A549 (cell line): ENCODE results near the gene PAQR7. TPM values are rescaled to one million over a fixed set of nuclear protein-coding genes. Genes with fewer than 3 reads are reported as not detected.
A peak's percentile ranks its signal among the peaks of the same experiment; 100 is the strongest.

Source experiments
- ATAC-seq, 2 experiments: fragments of 200-7000 bp in 1 of 2; fragments of >200 bp in 1 of 2; cut with Nextera tagmentation in 1 of 2; cut with Tn5 transposase in 1 of 2; 3 replicates each; pipeline versions ENCODE4 v1.8.0 to v1.9.1; 2018 to 2020; ENCODE audit warnings: mild to moderate bottlenecking in 1 of 2, moderate library complexity in 1 of 2
- CTCF ChIA-PET: fragments of 300-600 bp; sonication (Branson Sonifier 250); formaldehyde crosslinking; extraction: SDS; loops from one replicate; lab custom pipeline; 2021; ENCODE audit warnings: antibody characterized with exemption, inconsistent platforms; lab: Yijun Ruan, JAX
- POLR2A ChIA-PET: fragments of 350-600 bp; formaldehyde crosslinking; extraction: SDS; loops from one replicate; lab custom pipeline; 2021; ENCODE audit warnings: antibody characterized with exemption, inconsistent platforms; lab: Yijun Ruan, JAX
- DNase-seq, 2 experiments: peaks; one replicate each; pipeline versions ENCODE4 v3.0.0 to v3.0.0-alpha.2; 2011 to 2016; ENCODE audit warnings: low read depth in 1 of 2, low spot score in 1 of 2
- FAIRE-seq: peaks from 2 replicates; lab custom pipeline; 2011; peaks lifted over from hg19 to GRCh38; lab: Jason Lieb, UNC
- H3K27ac ChIP-seq, 2 experiments: fragments of >200 bp; sonication (Bioruptor Twin); formaldehyde crosslinking; 3 replicates each; pipeline ENCODE4 v1.5.1; 2016 to 2017
- H3K4me1 ChIP-seq: fragments of >200 bp; sonication (Bioruptor Twin); formaldehyde crosslinking; 3 replicates; pipeline ENCODE4 v1.6.1; 2016
- H3K4me2 ChIP-seq: fragments of >200 bp; sonication (Bioruptor Twin); formaldehyde crosslinking; 3 replicates; pipeline ENCODE4 v1.6.1; 2016
- H3K4me3 ChIP-seq: fragments of >200 bp; sonication (Bioruptor Twin); formaldehyde crosslinking; 3 replicates; pipeline ENCODE4 v1.5.1; 2016
- H3K9me3 ChIP-seq: fragments of >200 bp; sonication (Bioruptor Twin); formaldehyde crosslinking; 3 replicates; pipeline ENCODE4 v1.6.1; 2016
- CEBPB ChIP-seq, 2 experiments: fragments of >200 bp in 1 of 2; sonication (Bioruptor Twin) in 1 of 2; formaldehyde crosslinking in 1 of 2; IDR thresholded peaks; 2 replicates each; pipeline ENCODE4 v1.6.1; 2012 to 2016
- EHF ChIP-seq: fragments of 250-450 bp; sonication (Bioruptor Pico); IDR thresholded peaks from 2 replicates; pipeline ENCODE4 v1.5.0; 2020; ENCODE audit warnings: mild to moderate bottlenecking
- HDAC2 ChIP-seq: fragments of 200-600 bp; sonication (generic); IDR thresholded peaks from 2 replicates; pipeline ENCODE4 v1.6.1; 2016
- HEYL ChIP-seq: fragments of 250-450 bp; sonication (Bioruptor Pico); IDR thresholded peaks from 2 replicates; pipeline ENCODE4 v1.8.0; 2021; ENCODE audit warnings: mild to moderate bottlenecking, moderate library complexity
- HOXB13 ChIP-seq: fragments of 250-450 bp; sonication (Bioruptor Pico); IDR thresholded peaks from 2 replicates; pipeline ENCODE4 v1.5.0; 2020; ENCODE audit warnings: low read depth, mild to moderate bottlenecking, moderate library complexity
- HOXB5 ChIP-seq: fragments of 250-450 bp; sonication (Bioruptor Pico); IDR thresholded peaks from 2 replicates; pipeline ENCODE4 v1.5.0; 2020; ENCODE audit warnings: mild to moderate bottlenecking, moderate library complexity
- JUNB ChIP-seq: fragments of >200 bp; sonication (Bioruptor Twin); formaldehyde crosslinking; IDR thresholded peaks from 2 replicates; pipeline ENCODE4 v1.6.1; 2016
- KDM5A ChIP-seq: fragments of 200-600 bp; sonication (generic); IDR thresholded peaks from 2 replicates; pipeline ENCODE4 v1.6.1; 2016; ENCODE audit warnings: antibody characterized with exemption, mild to moderate bottlenecking
- PBX3 ChIP-seq: IDR thresholded peaks from 2 replicates; pipeline ENCODE4 v1.6.1; 2012
- REST ChIP-seq: fragments of 200-600 bp; sonication (generic); IDR thresholded peaks from 2 replicates; pipeline ENCODE4 v1.6.1; 2016; ENCODE audit warnings: antibody characterized with exemption, mild to moderate bottlenecking, moderate library complexity
- RNF2 ChIP-seq: fragments of 200-600 bp; sonication (generic); IDR thresholded peaks from 2 replicates; pipeline ENCODE4 v1.6.1; 2016; ENCODE audit warnings: low read depth, mild to moderate bottlenecking, antibody characterized with exemption, moderate library complexity, borderline replicate concordance
- SREBF2 ChIP-seq: fragments of 450-650 bp; IDR thresholded peaks from 2 replicates; pipeline ENCODE4 v1.6.1; 2014; ENCODE audit warnings: mild to moderate bottlenecking, moderate library complexity
- TP53 ChIP-seq: fragments of 250-450 bp; sonication (Bioruptor Pico); IDR thresholded peaks from 2 replicates; pipeline ENCODE4 v1.5.0; 2021; ENCODE audit warnings: mild to moderate bottlenecking, moderate library complexity
- ZFP36 ChIP-seq: fragments of 450-650 bp; IDR thresholded peaks from 2 replicates; pipeline ENCODE4 v1.6.1; 2014; ENCODE audit warnings: borderline replicate concordance; ENCODE audit not compliant: partially characterized antibody
- WGBS: methylation state at CpG from one replicate; pipeline ENCODE4 v1.1.6; 2017; ENCODE audit errors: missing lambda C conversion rate; 5-methylcytosine and 5-hydroxymethylcytosine counted together
- polyA plus RNA-seq, 4 experiments: library from polyadenylated mRNA; depleted of rRNA in 3 of 4; stranded (reverse); fragments of >200 nt; fragmentation: RNase III in 1 of 4; extraction: RNeasy Plus Mini Kit Qiagen cat#74134 plus additional on column Dnase treatment in 1 of 4; gene quantifications; 2 replicates in 3 of 4; 3 replicates in 1 of 4; pipeline ENCODE4 v1.2.3, GENCODE V29; 2011 to 2017
- TF ChIP-seq, protein P1 (sequence below): fragments of 250-450 bp; sonication (Bioruptor Pico); IDR thresholded peaks from 2 replicates; pipeline ENCODE4 v1.5.0; 2021; ENCODE audit warnings: mild to moderate bottlenecking, moderate library complexity, borderline replicate concordance

The PAQR7 gene
- polyA plus RNA-seq, 2 of the 4 experiments (the other 2 are of a cell fraction), result 2.3 to 6.0 TPM

GRCh38 chr1:25870614-25871013 is 4.9 kb downstream of the PAQR7 start:
- Histone ChIP-seq H3K4me3 (no peak overlapping the region), H3K4me1 (peaks cover 64% of the 10 kb centered on the region)
- 88% methylated on average over 1 of the region's 1 CpG for WGBS
- no peak for DNase-seq
- CTCF ChIA-PET, result no interaction called here
- no peak for FAIRE-seq
- TF ChIP-seq HEYL (CRISPR knock-in tag) (no peak), HDAC2 (no peak), KDM5A (no peak), CEBPB (IDR thresholded peaks at IDR 0.05) (peak in 1 of 2 experiments; percentile 59; a peak in 2 of 4 replicates), ZFP36 (peak; percentile 3), PBX3 (no peak), JUNB (no peak), RNF2 (no peak), HOXB5 (CRISPR knock-in tag) (no peak), HOXB13 (CRISPR knock-in tag) (no peak), REST (no peak)
- TF ChIP-seq, protein P1, sequence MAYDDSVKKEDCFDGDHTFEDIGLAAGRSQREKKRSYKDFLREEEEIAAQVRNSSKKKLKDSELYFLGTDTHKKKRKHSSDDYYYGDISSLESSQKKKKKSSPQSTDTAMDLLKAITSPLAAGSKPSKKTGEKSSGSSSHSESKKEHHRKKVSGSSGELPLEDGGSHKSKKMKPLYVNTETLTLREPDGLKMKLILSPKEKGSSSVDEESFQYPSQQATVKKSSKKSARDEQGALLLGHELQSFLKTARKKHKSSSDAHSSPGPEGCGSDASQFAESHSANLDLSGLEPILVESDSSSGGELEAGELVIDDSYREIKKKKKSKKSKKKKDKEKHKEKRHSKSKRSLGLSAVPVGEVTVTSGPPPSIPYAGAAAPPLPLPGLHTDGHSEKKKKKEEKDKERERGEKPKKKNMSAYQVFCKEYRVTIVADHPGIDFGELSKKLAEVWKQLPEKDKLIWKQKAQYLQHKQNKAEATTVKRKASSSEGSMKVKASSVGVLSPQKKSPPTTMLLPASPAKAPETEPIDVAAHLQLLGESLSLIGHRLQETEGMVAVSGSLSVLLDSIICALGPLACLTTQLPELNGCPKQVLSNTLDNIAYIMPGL (CRISPR knock-in tag), result no peak
- TF ChIP-seq, all 56 proteins: peak for 2
- no peaks in the 10 kb centered on the region for H3K9me3 ChIP-seq
- H3K27ac ChIP-seq, result peak overlapping the region in 1 of 2 experiments; percentile 41; a peak in 1 of 6 replicates
- POLR2A ChIA-PET, result no interaction called here
- no peak for ATAC-seq
- peak overlapping the region; percentile 51 for H3K4me2 ChIP-seq

- ChIA-PET CTCF (no interaction called here), POLR2A (no interaction called here)
- DNase-seq (no peak), ATAC-seq (no peak), FAIRE-seq (no peak)
- Histone ChIP-seq H3K4me2 (peak overlapping the region; percentile 51; the same call in 1 of the 3 replicates), H3K4me1 (peaks cover 62% of the 10 kb centered on the region), H3K9me3 (no peaks in the 10 kb centered on the region), H3K27ac (peak overlapping the region in 1 of 2 experiments; percentile 41; a peak in 1 of 6 replicates), H3K4me3 (no peak overlapping the region)
- WGBS, result 100% methylated on average over 3 of the region's 6 CpGs
- TF ChIP-seq EHF (CRISPR knock-in tag), result no peak
- no peak for TF ChIP-seq TP53
- TF ChIP-seq ZFP36, result no peak
- TF ChIP-seq SREBF2, result no peak
Observed at GRCh38 chr1:25869909-25870606, 5.5 kb downstream of the PAQR7 start.
